Tongue (tissue), 2 donors: ENCODE measurements around the gene CES1. TPM values are rescaled to one million over a fixed set of nuclear protein-coding genes. Genes with fewer than 3 reads are reported as not detected.
"Not testable (repeated sequence)": the region's sequence is repeated elsewhere in the genome, so short reads cannot be mapped to it uniquely, and the experiment has no call there.

ENCODE experiments used
- DNase-seq: peaks from one replicate; pipeline ENCODE4 v3.0.0-alpha.2; 2015
- total RNA-seq: library from RNA; depleted of rRNA; stranded (reverse); fragments of >200 nt; gene quantifications from one replicate; pipeline ENCODE4 v1.2.3, GENCODE V29; 2014

CES1 gene
- total RNA-seq, 1 donor from 2014 or later = 0.72 TPM

GRCh38 chr16:55830658-55831294 lies 2.1 kb downstream of the CES1 start:
- DNase-seq = no peak

- not testable (repeated sequence) for DNase-seq
These were observed 3.7 kb downstream of the CES1 start for GRCh38 chr16:55829232-55829631.

GRCh38 chr16:55828680-55829079 lies 4.2 kb downstream of the CES1 start:
- no peak for DNase-seq

- DNase-seq = no peak
These were observed 7.7 kb downstream of the CES1 start for GRCh38 chr16:55825115-55825728.

GRCh38 chr16:55824473-55825000 lies 8.4 kb downstream of the CES1 start:
- DNase-seq = no peak

- peak; percentile 21 for DNase-seq
These were observed 10.6 kb downstream of the CES1 start for GRCh38 chr16:55822280-55822810.

GRCh38 chr16:55821210-55821609 lies 11.7 kb downstream of the CES1 start:
- no peak for DNase-seq

GRCh38 chr16:55820615-55821014 lies 12.3 kb downstream of the CES1 start:
- DNase-seq = no peak

GRCh38 chr16:55817236-55817912 lies 15.5 kb downstream of the CES1 start:
- DNase-seq = no peak

- DNase-seq = not testable (repeated sequence)
These were observed 16.7 kb downstream of the CES1 start for GRCh38 chr16:55816222-55816621.

- no peak for DNase-seq
These were observed 17.6 kb downstream of the CES1 start for GRCh38 chr16:55815320-55815719.

- DNase-seq = not testable (repeated sequence)
These were observed 18.7 kb downstream of the CES1 start for GRCh38 chr16:55814174-55814573.

GRCh38 chr16:55813730-55814129 lies 19.2 kb downstream of the CES1 start:
- not testable (repeated sequence) for DNase-seq

GRCh38 chr16:55812951-55813350 lies 19.9 kb downstream of the CES1 start:
- DNase-seq = no peak

- peak; percentile 10 for DNase-seq
These were observed 21.1 kb downstream of the CES1 start for GRCh38 chr16:55811811-55812210.

- no peak for DNase-seq
These were observed 22.4 kb downstream of the CES1 start for GRCh38 chr16:55810451-55810961.

- no peak for DNase-seq
These were observed 23.0 kb downstream of the CES1 start for GRCh38 chr16:55809851-55810250.

- no peak for DNase-seq
These were observed 23.5 kb downstream of the CES1 start for GRCh38 chr16:55809386-55809785.

- DNase-seq = not testable (repeated sequence)
These were observed 24.6 kb downstream of the CES1 start for GRCh38 chr16:55808286-55808685.

- DNase-seq = not testable (repeated sequence)
These were observed 27.8 kb downstream of the CES1 start for GRCh38 chr16:55805104-55805503.

GRCh38 chr16:55803681-55804080 lies 29.2 kb downstream of the CES1 start:
- DNase-seq = not testable (repeated sequence)

- not testable (repeated sequence) for DNase-seq
These were observed 39.9 kb downstream of the CES1 start for GRCh38 chr16:55792934-55793374.

GRCh38 chr16:55791512-55791911 lies 41.4 kb downstream of the CES1 start:
- DNase-seq = not testable (repeated sequence)
